Suppressor macrophage (primary cell): ENCODE measurements around the gene KRT86.
"Not testable (repeated sequence)": the region's sequence is repeated elsewhere in the genome, so short reads cannot be mapped to it uniquely, and the experiment has no call there.

Experiments
- DNase-seq, 4 experiments: peaks; one replicate each; pipeline ENCODE4 v3.0.0-alpha.2; 2020 to 2022

KRT86 gene

DNA sequence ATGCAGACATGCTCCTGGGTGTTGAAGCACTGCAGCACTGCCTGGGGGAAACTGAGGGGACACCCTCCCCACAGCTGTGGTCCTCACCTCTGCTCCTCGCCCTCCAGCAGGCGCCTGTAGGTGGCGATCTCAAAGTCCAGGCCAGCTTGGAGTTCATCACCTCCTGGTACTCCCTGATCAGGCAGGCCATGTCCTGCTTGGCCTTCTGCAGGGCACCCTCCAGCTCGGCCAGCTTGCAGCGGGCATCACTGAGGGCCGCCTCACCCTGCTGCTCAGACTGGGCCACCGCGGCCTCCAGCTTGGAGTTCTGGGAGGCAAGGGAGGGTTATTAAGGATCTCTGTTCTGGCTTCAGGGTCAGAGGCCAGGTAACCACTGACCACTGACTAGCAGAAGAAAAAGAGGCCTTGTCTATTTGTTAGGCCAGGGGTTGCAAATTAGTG, 22.2 kb upstream of the KRT86 start:
- DNase-seq, result not testable (repeated sequence)

DNA sequence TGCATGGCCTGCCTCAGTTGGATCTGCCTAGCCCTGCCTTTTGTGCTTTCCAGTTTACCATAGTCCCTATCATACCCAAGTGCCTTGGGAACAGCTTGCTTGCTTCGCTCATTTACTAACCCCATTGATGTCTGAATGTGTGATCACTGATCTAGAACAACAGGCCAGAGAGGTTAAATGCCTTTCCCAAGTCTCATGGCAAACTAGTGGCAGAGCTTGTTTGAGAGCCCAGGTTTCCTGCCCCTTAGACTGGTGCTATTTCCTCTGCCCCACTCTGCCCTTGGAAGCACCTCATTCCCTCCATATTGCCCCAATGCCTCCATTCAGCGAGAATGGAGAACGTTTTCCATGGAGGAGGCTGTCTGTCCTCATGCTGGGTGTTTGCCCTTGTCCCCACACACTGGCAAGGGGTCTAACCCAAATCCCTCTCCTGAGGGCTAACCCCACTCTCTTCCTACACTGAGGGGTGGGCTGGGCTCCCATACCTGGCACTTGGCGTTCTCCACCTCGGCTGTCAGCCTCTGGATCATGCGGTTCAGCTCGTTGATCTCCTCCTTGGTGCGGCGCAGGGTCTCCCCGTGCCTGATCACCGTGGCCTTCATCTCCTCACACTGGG, 21.6 kb upstream of the KRT86 start:
- DNase-seq, result no peak

DNA sequence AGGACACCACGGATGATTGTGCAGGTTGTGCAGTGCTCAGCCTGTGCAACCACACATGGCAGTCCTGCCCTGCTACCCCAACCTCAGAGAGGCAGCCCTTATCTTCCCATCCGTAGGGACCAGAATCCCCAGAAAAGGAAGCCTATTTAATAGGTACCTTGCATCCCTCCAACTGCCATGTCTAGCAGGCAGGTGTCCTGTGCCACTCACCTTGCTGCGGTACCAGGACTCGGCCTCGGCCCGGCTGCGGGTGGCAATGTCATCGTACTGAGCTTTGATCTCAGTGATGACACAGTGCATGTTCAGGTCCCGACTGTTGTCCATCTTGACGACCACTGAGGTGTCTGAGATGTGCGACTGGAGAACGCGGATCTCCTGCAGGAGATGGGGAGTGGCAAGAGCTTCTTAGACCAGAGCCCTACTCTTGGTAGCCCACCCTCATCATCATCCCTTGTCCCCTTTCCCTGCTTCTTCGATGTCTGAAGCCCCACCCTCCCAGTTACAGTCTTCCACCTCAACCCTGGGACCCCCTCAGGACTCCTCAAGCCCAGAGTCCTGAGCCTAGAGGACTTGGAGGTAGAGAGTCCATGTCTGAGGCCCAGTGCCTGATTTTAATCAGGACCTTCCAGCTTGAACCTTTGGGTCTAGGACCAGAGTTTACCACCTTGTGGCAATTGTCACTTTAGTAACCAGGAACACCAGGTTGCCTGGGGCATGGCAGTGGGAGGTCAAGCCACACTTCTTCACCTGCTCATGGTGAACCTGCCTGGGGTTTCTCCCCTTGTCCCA, 20.9 kb upstream of the KRT86 start:
- DNase-seq, result no peak

DNA sequence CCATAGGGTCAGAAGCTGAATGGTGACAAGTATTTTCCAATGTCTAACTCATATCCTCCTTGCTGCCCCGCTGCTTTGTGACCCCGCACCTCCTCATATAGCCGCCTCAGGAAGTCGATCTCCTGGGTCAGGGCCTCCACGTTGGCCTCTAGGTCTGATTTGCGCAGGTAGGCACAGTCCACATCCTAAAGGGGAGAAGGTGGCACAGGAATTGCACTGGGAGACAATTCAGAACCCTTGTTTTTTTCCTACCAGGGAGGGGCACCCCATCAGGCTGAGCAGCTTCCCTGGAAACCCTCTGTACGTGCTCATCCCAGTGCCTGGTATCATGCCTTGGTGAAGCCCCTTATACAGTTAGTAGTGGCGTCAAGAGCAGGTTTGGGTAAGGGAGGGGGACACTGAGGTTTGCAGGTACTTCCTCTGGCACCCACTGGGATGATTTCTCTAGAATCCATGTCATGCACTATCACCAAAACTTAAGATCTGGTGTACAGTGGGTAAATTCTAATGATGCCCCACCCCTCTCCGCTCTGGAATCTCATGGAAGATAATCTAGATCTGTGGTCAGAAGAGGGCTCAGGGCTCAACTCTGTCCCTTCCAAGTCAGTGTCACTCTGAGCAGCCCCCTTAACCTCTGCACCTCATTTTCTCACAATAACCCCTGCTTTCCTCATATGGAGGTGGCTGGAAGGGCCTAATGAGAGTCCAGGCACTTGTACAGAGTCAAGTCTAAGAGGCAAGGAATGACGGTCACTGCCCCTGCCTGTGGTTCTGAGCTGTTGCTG, 20.1 kb upstream of the KRT86 start:
- DNase-seq, result no peak

DNA sequence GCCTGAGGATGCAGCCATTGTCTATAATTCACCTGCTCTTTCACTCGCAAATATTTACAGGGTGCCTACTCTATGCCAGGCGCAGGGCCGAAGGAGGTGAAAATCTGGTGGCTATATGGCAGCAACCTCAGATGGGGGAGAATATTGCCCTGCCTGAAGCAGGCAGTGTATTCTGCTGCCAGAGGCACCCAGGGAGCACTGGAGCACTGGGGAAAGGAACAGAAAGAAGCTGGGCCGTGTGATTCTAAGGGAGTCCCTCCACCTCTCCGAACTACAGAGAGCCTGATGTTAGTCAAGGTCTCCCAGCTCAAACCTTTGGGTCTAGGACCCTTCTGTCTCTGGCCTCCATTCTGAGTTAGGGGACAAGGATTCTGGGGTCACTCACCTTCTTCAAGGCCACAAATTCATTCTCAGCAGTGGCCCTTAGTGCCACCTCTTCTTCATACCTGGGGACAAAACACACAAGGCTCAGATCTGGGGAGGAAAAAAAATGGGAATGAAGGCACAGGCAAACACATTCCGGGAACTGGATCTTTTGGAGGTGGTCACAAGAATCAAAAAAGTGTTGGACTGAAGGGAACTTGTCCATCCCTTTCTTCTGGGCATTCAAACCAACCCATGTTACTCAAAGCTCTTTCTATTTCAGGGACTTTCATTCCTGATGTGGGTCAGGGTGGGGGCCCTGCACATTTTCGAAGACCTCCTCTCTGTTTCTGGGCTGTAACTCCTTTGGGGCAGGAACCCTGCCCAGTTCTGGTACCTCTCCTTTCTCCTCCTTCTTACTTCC, 19.3 kb upstream of the KRT86 start:
- DNase-seq, result no peak

DNA sequence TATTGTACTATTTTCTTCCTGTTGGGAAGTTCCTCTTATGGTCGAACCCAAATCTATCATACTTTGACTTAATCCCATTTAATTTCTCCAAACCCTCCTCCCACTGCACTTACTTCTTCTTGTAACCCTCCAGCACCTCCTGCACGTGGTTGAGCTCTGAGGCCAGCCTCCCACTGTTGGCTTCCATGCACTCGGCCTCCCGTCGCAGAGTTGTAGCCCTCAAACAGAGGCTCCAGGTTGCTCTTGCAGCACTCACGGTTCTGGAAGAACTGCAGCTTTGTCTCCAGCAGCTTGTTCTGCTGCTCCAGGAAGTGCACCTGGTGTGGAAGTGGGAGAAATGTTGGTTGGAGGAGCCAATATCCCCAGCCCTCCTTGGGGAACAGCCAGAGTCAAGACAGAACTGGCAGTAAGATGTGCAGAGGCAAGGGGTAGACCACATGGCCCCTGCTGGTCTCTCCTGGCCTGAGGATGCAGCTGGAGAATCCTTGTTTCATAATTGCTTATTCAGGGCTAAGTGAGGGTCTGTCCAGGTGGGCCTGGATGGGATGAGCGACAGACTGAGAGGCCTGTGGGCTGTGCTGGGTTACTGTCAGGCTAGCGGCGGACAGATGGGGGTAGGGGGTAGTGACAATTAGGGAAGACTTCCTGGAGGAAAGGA, 18.4 kb upstream of the KRT86 start:
- no peak for DNase-seq

DNA sequence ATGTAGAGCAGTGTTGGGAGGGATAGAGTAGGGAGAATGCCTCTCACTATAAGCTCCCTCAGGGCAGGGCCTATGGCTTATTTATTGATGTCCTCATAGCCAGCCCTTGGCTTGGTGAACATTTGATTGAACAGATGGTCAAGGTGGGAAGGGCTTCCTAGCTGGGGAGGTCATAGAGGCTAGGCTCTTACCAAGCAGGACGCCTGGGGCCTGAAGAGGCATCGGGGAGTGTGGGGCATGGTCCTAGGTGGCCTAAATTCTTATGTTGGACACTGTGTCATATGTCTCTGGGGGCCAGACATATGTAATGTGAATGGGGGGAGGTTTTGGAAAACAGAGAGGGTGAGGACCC, 17.9 kb upstream of the KRT86 start:
- no peak for DNase-seq

DNA sequence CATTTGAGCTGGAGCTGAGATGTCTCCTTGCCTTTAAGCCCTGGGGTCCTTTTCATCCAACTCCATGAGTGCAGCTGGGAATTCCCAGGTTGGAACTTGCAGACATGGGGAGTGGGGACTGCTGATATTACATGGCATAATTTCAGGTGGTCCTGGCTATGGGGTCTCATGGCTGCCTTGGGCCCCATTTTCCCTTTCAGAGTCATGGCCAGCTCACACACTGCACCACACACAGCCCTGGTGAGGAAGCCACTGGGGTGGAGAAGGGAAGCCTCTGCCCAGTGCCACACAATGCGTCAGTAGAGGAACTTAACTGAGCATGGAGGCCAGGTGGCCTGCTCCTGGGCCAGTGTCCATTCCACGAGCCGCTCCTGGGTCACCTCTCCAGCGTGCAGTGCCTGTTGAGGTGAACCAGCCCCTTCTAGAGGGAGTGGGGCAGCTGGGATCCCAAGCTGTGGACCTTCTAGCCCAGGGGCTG, 17.3 kb upstream of the KRT86 start:
- peak in 1 of 4 experiments; percentile 27 for DNase-seq

DNA sequence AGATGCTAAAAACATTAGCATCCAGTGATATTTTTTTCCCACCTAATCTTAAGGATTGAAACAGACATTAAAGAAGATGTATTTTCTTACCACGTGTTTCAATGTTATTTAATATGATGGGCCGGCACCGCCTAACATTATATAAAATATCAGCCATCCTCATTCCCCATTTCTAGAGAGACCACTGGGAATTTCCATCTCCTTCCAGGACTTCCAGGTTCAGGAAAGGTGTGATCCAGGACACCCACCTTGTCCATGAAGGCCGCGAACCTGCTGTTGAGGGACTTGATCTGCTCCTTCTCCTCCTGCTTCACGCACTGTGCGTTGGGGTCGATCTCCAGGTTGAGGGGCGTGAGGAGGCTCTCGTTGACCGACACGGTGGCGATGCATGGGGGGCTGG, 16.5 kb upstream of the KRT86 start:
- not testable (repeated sequence) for DNase-seq

DNA sequence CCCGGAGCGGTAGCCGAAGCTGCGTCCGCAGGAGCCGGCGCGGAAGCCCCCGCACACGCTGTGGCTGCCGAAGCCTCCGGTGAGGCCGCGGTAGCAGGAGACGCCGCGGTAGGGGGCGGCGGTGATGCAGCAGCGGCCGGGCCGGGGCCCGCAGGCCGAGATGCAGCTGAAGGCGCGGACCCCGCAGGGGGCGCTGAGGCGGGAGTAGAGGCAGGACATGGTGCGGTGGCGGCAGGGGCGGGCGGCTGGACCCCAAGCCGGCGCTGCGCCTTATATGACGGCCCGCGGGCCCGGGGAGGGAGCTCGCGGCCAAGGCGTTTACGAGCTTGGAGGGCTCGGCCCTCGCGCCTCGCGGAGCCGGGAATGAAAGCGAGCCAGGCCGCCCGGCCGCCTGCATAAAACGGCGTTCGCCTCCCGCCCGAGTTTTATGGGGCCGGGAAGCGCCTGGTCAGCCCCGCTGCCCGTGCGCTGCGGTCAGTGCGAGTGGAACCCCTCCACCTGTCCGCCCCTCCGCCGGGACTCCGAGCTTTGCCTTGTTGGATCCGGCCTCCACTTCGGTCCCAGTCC, 16.0 kb upstream of the KRT86 start:
- peak in 1 of 4 experiments; percentile 34 for DNase-seq

DNA sequence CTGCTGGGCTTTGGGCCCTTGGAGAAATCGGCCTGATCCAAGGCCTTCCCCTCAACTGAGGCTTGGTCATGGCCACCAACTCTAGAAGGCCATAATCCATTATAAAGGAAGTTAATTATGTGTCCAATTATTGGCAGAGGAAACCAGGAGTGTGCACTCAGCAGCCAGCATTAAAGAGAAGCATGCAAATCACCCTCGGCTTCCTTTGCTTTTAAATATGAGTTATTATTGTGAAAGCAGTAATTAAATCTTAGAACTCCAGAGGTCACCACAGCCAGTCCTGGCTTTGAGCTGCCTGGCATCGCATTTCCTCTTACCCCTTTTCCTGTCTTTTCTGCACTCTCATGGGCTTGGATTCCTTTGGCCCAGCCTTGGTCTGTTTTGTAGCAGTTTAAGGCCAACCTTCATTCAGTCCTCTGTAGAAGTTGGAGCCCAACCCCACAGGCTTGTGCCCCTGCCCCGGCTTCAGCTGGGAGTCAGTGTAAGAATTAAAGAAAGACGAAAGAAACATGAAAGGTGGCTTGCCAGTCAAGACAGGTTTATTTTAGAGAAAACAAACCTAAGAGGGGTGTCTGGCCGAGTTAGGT, 14.7 kb upstream of the KRT86 start:
- no peak for DNase-seq

DNA sequence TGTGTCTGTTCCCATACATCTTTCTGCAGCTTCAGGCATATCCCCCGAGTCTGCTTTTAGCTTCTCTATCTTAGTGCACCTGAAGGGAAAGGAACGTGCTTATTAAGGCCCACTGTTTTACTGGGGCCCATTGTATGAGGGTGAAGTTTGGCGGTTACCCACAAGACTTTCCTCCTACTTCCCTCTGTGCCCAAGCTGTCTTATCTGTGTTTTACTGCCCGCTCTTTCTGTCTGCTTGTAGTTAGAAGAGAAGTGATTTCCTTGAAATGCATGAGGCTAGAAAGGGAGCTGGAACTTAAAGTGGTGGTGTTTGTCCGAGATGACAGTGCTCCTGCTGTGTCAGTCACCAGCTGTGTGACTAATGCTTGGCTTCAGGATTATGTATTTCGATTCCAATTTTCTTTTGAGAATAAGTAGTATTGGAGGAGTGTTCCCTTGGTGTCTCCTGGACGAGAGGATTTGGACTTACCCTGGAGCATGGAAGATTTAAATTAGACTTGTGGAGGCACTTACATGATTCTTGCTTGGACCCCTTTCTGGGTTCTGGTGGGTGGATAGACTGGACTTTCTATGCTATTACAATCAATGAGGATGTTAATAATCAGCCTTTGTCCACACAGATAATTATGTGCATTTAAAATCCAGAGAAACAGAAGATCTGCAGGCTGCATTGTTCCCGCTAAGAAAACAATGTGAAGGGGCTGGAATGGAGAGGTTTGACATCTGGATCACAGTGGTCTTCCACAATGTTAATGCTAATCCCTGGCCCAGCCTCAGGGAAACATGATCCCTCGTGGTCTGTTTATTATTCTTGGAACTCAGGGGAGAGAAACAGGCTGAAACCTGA, 13.9 kb upstream of the KRT86 start:
- DNase-seq, result no peak

DNA sequence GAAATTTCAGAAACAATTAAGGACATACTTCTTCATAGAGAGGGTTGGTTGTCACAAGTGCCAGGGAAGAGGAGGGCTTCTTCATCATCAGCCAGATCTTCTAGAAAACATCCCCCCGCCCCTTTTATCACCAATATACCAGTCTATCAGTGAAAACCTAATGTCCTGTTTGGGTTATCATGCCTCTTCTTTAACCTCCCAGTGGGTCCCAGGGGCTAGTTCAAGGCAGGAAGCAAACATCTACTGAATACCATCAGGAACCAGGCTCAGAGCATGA, 13.3 kb upstream of the KRT86 start:
- no peak for DNase-seq

DNA sequence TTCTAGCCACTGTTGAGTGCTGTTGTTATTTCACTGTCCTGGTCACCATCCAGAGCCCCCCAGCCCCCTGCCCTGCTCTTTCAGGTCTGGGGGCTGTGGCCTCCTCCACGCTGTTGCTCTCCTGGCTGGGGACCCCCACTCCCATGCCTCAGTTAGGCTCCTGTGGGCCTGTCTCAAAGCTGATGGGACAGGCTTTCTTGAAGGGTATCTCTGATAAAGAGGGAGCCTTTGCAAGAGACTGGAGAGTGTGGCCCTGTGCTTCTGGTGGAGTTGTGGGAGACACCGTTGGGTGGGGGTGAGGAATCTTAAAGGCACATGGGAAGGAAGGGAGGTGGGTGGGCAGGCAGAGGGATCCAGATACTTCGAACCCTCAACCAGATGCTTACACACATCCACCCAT, 12.2 kb upstream of the KRT86 start:
- DNase-seq, result no peak

DNA sequence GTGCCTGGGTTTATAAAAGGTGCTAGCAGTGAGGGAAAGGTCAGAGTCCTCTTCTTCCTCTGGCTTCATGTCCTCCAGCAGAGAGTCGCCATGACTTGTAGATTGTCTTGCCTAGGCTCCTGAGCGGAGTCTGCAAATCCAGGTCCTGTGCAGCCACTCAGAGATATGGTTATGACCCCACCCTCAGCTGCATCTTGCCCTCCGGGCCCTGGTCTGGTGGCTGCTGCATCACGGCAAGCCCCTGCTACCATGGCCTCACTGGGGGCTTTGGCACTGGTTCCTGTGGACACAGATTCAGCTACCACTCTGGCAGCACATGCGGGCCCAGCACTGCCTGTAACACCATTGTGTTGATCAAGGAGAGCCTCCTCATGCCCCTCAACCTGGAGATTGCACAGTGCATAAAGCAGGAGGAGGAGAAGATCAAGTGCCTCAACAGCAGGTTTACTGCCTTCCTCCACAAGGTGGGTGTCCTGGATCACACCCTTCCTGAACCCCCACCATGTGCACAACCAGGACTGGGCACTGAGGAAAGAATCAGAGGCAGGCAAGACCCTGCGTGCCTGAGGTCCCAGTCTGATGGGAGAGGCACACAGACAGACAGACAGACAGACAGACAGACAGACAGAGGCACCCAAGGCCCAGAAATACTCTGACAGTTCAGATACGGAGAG, 10.5 kb upstream of the KRT86 start:
- no peak for DNase-seq

DNA sequence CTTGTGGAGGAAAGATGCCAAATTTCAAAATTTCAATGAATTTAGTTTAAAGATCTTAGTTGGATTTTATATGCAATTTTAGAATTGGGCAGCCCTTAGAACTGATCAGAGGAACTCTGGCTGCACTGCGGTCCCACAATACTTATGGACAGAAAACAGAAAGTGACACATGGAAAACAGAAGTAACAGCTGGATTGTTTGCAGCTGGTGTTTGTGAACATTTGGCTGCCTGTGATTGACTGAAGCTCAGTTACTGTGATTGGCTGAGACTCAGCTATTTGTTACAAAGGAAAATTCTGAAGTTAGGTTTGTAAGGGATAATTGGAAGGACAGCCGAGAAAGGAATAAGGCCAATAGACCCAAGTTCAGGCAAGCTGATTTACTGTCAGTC, 10.0 kb upstream of the KRT86 start:
- DNase-seq, result no peak

DNA sequence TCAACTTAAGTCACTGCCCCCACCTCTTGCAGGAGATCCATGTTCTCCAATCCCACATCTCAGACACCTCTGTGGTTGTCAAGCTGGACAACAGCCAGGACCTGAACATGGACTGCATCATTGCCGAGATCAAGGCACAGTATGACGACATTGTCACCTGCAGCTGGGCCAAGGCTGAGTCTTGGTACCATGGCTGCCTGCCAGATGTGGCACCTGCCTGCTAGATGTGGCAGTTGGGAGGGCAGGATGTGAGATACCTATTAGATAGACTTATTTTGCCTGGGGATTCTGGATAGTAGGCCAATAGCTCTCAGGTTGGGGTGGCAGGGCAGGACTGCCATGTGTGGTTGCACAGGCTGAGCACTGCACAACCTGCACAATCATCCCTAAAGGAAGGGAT, 7.9 kb upstream of the KRT86 start:
- no peak for DNase-seq

DNA sequence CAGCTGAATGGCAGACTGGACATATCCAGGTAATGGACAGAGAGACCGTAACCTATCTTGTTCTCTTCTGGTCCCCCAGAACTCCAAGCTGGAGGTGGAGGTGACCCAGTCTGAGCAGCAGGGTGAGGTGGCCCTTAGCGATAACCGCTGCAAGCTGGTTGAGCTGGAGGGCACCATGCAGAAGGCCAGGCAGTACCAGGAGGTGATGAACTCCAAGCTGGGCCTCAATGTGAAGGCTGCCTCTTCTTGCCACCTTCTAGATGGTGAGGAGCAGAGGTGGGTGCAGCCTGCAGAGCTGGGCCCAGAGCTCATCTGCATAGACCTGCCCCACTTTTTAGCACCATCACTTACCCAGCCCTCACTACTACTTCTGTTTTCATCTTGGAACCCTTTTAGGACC, 7.2 kb upstream of the KRT86 start:
- DNase-seq, result no peak

DNA sequence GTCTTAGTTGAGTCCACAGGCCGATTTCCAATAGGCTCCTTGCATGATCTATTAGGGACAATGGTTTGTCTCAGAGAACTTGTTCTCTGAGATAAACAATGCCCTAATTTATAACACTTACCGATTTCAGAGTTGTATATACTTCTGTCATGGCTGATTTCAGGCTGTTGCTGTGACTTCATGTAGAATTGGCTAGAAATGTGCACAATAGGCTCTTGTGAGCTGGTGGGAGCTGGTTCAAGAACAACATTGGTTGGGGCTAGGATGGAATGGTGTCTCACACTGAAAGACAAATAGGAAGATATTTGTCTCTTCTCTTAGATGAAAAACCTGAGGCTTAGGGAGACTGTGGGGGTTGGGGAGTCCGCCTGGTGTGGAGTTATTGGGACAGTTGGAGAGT, 6.7 kb upstream of the KRT86 start:
- no peak for DNase-seq

DNA sequence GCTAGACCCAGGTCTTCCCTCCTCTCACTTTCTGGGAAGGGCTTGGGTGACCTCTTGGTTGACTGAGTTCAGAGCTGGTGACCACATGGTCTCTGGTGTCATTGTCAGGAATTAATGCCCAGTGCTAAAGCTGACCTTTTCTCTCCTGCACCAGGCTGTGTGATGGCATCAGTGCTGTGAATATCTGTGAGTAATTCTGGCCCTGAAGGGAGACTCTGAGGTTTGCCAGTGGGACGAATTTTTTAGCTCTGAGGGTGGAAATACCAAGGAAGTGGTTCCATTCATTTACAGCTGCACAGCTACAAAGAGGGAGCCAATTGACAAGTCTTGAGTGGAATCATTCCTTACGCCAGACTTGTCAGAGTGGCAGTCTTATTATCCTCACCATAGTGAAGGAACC, 6.2 kb upstream of the KRT86 start:
- DNase-seq, result no peak
